NT2/D1 (cell line): ENCODE measurements around the gene KRTAP10-2.

ENCODE experiments used
- DNase-seq: peaks from one replicate; pipeline ENCODE4 v3.0.0-alpha.2; 2011; ENCODE audit warnings: low read depth, low spot score
- H3K27me3 ChIP-seq: 2 replicates; pipeline ENCODE4 v1.6.0; 2011; ENCODE audit warnings: mild to moderate bottlenecking; ENCODE audit not compliant: insufficient read length, insufficient read depth
- H3K36me3 ChIP-seq: 2 replicates; pipeline ENCODE4 v1.6.1; 2011; ENCODE audit warnings: mild to moderate bottlenecking, low read length, mixed read lengths; ENCODE audit not compliant: insufficient read depth, insufficient read length
- H3K4me1 ChIP-seq: 2 replicates; pipeline ENCODE4 v1.5.1; 2011; ENCODE audit not compliant: insufficient read depth, insufficient read length
- H3K4me3 ChIP-seq: 2 replicates; pipeline ENCODE4 v1.5.1; 2011; ENCODE audit warnings: low read depth; ENCODE audit not compliant: insufficient read length
- H3K9ac ChIP-seq: 2 replicates; pipeline ENCODE4 v1.6.0; 2011; ENCODE audit warnings: low read depth; ENCODE audit not compliant: insufficient read length
- H3K9me3 ChIP-seq: 2 replicates; pipeline ENCODE4 v1.5.1; 2011; ENCODE audit warnings: mild to moderate bottlenecking, low read length; ENCODE audit not compliant: insufficient read depth
- SUZ12 ChIP-seq: IDR thresholded peaks from 2 replicates; pipeline ENCODE4 v1.6.1; 2011; ENCODE audit not compliant: insufficient read length, insufficient read depth; ENCODE audit errors: extremely low read depth
- YY1 ChIP-seq: IDR thresholded peaks from 2 replicates; pipeline ENCODE4 v1.6.1; 2011; ENCODE audit not compliant: insufficient read length, insufficient read depth
- ZNF274 ChIP-seq: IDR thresholded peaks from 2 replicates; pipeline ENCODE4 v1.6.1; 2011; ENCODE audit warnings: mild to moderate bottlenecking, low read depth, low read length

KRTAP10-2 gene

GRCh38 chr21:44522753-44523204 is 28.5 kb downstream of the KRTAP10-2 start:
- DNase-seq, result no peak
- H3K27me3 ChIP-seq, result peaks cover 2% of the 10 kb centered on the region

GRCh38 chr21:44521928-44522752 is 29.2 kb downstream of the KRTAP10-2 start:
- no peak for DNase-seq
- Histone ChIP-seq H3K4me1 (peaks cover 9% of the 10 kb centered on the region), H3K36me3 (no peaks in the 10 kb centered on the region), H3K9me3 (peaks cover 9% of the 10 kb centered on the region; the same call in 1 of the 2 replicates), H3K4me3 (no peak overlapping the region), H3K27me3 (peaks cover 2% of the 10 kb centered on the region), H3K9ac (no peak overlapping the region)
- no peak for TF ChIP-seq SUZ12
- no peak for TF ChIP-seq ZNF274
- TF ChIP-seq YY1, result no peak

More at GRCh38 chr21:44522753-44523204, 28.5 kb downstream of the KRTAP10-2 start:
- no peak overlapping the region for H3K4me3 ChIP-seq
- H3K9ac ChIP-seq, result no peak overlapping the region
- 0 out of 2 replicates have a peak, but pooled peaks cover 5% of the 10 kb centered on the region for H3K9me3 ChIP-seq
- H3K4me1 ChIP-seq, result peaks cover 9% of the 10 kb centered on the region
- no peaks in the 10 kb centered on the region for H3K36me3 ChIP-seq
- TF ChIP-seq ZNF274, result no peak
- no peak for TF ChIP-seq SUZ12
- no peak for TF ChIP-seq YY1

DNA sequence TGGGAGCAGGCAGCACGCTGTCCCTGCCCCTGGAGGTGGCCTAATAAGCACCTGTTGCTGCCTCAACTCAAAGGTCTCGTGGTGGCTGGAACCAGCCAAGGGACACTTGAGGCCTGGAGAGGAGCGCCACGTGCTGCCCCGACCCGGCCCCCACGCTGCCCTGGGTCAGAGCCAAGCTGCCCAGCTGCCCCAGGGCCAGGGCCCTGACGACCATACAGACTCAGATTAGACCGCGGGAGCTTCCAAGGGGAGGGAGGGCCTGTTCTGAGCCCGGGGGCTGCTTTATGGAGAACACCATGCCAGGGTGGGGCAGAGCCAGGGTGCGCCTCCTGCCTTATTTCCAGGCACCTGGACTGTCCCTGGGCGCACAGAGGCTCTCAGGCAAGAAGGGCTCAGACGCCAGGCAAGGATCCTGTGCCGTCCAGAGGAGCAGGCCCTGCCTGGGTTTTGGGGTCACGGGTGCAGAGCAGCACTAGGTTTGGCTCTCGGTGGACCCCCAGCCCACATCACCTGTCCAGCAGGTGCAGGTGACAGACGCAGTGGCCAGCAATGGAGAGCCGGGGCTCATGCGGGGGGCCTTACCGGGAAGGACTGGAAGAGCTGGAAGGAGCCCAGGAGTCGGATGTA is 29.9 kb downstream of the KRTAP10-2 start:
- H3K4me1 ChIP-seq, result peaks cover 9% of the 10 kb centered on the region
- peaks cover 2% of the 10 kb centered on the region for H3K27me3 ChIP-seq
- H3K9ac ChIP-seq, result no peak overlapping the region
- no peaks in the 10 kb centered on the region for H3K36me3 ChIP-seq
- DNase-seq, result no peak
- TF ChIP-seq ZNF274 (no peak), YY1 (no peak), SUZ12 (no peak)
- H3K9me3 ChIP-seq, result peaks cover 10% of the 10 kb centered on the region; the same call in 1 of the 2 replicates
- H3K4me3 ChIP-seq, result no peak overlapping the region

DNA sequence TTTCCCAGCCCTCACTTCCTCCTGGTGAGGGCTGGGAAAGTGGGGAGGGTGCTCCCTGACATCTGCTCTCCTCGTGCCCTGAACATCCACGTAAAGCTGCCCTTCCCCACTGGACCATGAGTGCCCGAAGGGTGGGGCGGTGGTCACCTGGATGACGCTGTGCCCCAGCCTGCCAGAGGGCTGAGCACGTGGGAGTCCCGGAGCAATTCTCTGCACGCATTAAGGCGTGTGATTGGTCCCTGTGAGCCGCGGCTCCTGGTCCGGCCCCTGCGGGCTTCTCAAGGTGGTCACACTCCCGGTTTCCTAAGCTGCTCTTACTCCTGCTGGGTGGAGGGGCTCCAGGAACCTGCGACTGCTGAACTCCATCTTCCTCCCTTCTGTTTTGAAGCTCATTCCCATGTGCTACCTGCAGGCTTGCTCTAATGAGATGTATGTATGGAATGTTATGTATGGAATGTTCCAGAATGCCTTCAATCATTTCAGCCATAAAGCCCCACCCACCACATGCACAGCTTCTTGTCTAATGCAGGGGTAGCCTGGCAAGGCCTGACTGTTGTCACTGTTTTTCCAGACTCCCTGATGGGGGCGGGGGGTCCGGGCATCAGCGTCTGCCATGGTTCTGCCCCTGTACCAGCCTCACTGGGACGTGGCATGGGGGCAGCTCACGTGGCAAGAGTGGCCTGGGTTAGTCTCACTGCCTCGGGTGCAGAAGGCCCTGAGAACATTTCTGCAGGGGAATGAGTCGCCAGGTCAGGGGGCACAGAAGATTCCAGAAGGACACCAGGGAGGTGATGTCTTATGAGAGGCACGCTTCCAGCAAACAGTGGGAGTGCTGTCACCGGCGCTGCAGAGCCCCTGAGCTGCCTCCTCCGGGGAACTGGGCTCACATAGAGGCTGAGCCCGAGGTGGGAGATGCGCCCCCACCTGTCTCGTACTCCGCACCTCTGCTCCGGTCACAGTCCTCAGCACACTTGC is 30.7 kb downstream of the KRTAP10-2 start:
- Histone ChIP-seq H3K36me3 (no peaks in the 10 kb centered on the region), H3K4me3 (no peak overlapping the region), H3K9me3 (peaks cover 10% of the 10 kb centered on the region; the same call in 1 of the 2 replicates), H3K9ac (no peak overlapping the region), H3K27me3 (peaks cover 2% of the 10 kb centered on the region), H3K4me1 (peaks cover 9% of the 10 kb centered on the region)
- no peak for TF ChIP-seq ZNF274
- no peak for DNase-seq

DNA sequence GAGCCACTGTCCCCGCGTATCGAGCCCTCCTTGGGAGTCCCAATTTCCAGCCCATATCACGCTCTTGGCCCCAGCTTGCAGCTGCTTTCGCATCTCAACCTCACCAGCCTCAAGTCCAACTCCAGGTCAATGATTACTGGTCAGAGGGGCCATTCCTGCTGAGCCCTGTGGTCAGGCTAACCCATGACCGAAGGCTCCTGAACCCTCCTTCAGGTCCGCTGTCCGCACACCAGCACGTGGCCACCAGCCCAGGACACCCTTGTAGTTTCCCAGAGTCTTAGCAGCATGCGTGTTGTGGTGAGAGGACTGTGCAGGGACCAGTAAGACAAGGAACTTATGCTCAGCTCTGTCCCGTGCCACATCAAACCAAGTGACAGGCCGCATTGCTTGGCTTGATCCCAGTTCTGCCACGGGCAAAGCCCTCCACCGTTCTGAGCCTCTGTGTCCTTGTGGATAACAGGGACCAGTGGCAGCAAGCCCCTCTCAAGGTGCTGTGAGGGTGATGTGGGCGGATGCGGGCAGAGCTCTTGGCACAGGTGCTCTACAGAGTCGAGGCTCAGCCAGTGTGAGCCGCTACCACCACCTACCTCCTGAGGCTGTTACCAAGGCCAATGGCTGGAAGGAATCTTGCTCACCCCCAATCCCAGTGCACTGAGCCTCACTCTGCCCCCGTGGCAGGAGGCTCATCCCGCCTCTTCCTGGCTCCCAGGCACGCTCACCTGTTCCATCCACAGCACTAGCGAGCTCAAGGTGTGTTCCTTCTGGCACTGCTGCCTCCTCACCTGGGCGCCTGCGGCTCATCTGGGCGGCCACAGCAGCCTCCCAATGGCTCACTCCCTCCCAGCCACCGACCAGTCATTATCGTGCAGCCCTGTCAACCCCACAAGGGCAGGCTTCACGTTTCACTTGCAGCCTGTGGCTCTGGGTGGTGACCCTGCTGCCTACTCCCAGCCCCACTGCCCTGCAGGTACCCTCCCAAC is 31.7 kb downstream of the KRTAP10-2 start:
- DNase-seq, result no peak

DNA sequence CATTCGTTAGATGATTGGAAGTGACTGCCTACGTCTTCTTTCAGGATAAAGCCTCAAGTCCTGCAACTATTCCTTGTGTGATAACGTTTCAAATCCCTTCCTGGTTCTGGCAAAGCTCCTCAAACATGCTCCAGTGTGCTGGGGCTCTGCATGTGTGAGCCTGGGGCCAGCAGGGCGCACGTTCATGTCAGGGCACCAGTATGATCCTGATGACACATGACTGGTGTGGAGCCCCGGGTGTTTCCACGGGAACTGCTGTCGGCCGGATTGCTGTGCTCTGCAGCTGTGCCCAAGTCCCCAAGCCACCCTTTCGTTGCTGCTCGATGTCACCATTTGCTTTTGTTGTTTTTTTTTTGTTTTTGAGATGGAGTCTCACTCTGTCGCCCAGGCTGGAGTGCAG is 32.6 kb downstream of the KRTAP10-2 start:
- peaks cover 9% of the 10 kb centered on the region for H3K4me1 ChIP-seq
- H3K9me3 ChIP-seq, result peaks cover 10% of the 10 kb centered on the region; the same call in 1 of the 2 replicates
- H3K27me3 ChIP-seq, result no peaks in the 10 kb centered on the region
- H3K4me3 ChIP-seq, result no peak overlapping the region
- H3K36me3 ChIP-seq, result no peaks in the 10 kb centered on the region
- no peak for TF ChIP-seq ZNF274
- TF ChIP-seq YY1, result no peak
- no peak for TF ChIP-seq SUZ12
- DNase-seq, result no peak
- no peak overlapping the region for H3K9ac ChIP-seq

More for the DNA sequence above, 31.7 kb downstream of the KRTAP10-2 start:
- H3K9ac ChIP-seq, result no peak overlapping the region
- no peaks in the 10 kb centered on the region for H3K36me3 ChIP-seq
- peaks cover 9% of the 10 kb centered on the region for H3K4me1 ChIP-seq
- H3K27me3 ChIP-seq, result peaks cover 2% of the 10 kb centered on the region
- peaks cover 10% of the 10 kb centered on the region; the same call in 1 of the 2 replicates for H3K9me3 ChIP-seq
- H3K4me3 ChIP-seq, result no peak overlapping the region
- TF ChIP-seq YY1, result no peak
- no peak for TF ChIP-seq ZNF274
- no peak for TF ChIP-seq SUZ12
